Fibroblast of lung (primary cell): ENCODE measurements around the gene KLHL10. TPM values are rescaled to one million over a fixed set of nuclear protein-coding genes. Genes with fewer than 3 reads are reported as not detected.
A peak's percentile ranks its signal among the peaks of the same experiment; 100 is the strongest.

Experiments used
- DNase-seq, 2 donors: peaks; one replicate each; pipeline versions ENCODE4 v3.0.0 to v3.0.0-alpha.2; 2010; ENCODE audit warnings: low read depth in 2 of 2
- H2AFZ ChIP-seq: 2 replicates; pipeline ENCODE4 v1.5.1; 2012; ENCODE audit warnings: low read length, control low read depth, inconsistent platforms
- H3K27ac ChIP-seq: 2 replicates; pipeline ENCODE4 v1.5.1; 2011; ENCODE audit warnings: low read length, control low read depth; ENCODE audit not compliant: insufficient read depth
- H3K27me3 ChIP-seq: 2 replicates; pipeline ENCODE4 v1.5.1; 2011; ENCODE audit warnings: mild to moderate bottlenecking, low read length; ENCODE audit not compliant: control insufficient read depth, insufficient read depth
- H3K36me3 ChIP-seq: 2 replicates; pipeline ENCODE4 v1.5.1; 2011; ENCODE audit warnings: low read length; ENCODE audit not compliant: control insufficient read depth, insufficient read depth
- H3K4me1 ChIP-seq: 2 replicates; pipeline ENCODE4 v1.5.1; 2011; ENCODE audit warnings: low read length; ENCODE audit not compliant: control insufficient read depth, insufficient read depth; ENCODE audit errors: extremely low read depth
- H3K4me2 ChIP-seq: 2 replicates; pipeline ENCODE4 v1.5.1; 2011; ENCODE audit warnings: low read length, control low read depth; ENCODE audit not compliant: insufficient read depth; ENCODE audit errors: extremely low read depth
- H3K4me3 ChIP-seq, 4 experiments: fragments of 200-600 bp in 1 of 4; sonication (generic) in 1 of 4; replicated peaks in 1 of 4; 2 replicates each; pipeline ENCODE4 v1.5.1; 2011 to 2016; ENCODE audit warnings: low read length in 4 of 4, low read depth in 3 of 4, mild to moderate bottlenecking in 3 of 4, control low read depth in 2 of 4, inconsistent platforms in 1 of 4, mixed read lengths in 1 of 4; ENCODE audit not compliant: insufficient read depth in 1 of 4; ENCODE audit errors: control extremely low read depth in 1 of 4
- H3K79me2 ChIP-seq: 2 replicates; pipeline ENCODE4 v1.5.1; 2012; ENCODE audit warnings: mild to moderate bottlenecking, low read length, inconsistent platforms; ENCODE audit not compliant: control insufficient read depth, insufficient read depth
- H3K9ac ChIP-seq: 2 replicates; pipeline ENCODE4 v1.5.1; 2011; ENCODE audit warnings: mild to moderate bottlenecking, low read length, control low read depth; ENCODE audit not compliant: insufficient read depth
- H3K9me3 ChIP-seq: 2 replicates; pipeline ENCODE4 v1.5.1; 2012; ENCODE audit warnings: low read depth, low read length; ENCODE audit not compliant: control insufficient read depth, insufficient read depth
- H4K20me1 ChIP-seq: 2 replicates; pipeline ENCODE4 v1.5.1; 2011; ENCODE audit warnings: low read length; ENCODE audit not compliant: control insufficient read depth, insufficient read depth; ENCODE audit errors: extremely low read depth
- CTCF ChIP-seq, 2 donors: IDR thresholded peaks in 1 of 2; conservative IDR thresholded peaks in 1 of 2; 1 replicate in 1 of 2; 2 replicates in 1 of 2; pipeline ENCODE4 v1.5.1; 2011 to 2012; ENCODE audit warnings: low read length in 2 of 2, control low read depth in 1 of 2, inconsistent platforms in 1 of 2, low read depth in 1 of 2, mild to moderate bottlenecking in 1 of 2
- EZH2 ChIP-seq: IDR thresholded peaks from 2 replicates; pipeline ENCODE4 v1.5.1; 2012; ENCODE audit warnings: low read length, control low read depth, mild to moderate bottlenecking; ENCODE audit errors: missing control alignments
- polyA plus RNA-seq, 2 donors: library from polyadenylated mRNA; depleted of rRNA in 1 of 2; stranded (reverse) in 1 of 2; unstranded in 1 of 2; fragments of >200 nt; gene quantifications; 2 replicates each; pipeline ENCODE4 v1.2.1, GENCODE V29; 2011 to 2012; ENCODE audit warnings: missing spikeins in 1 of 2
- total RNA-seq: library from RNA; depleted of rRNA; stranded (reverse); fragments of >200 nt; gene quantifications from 2 replicates; pipeline ENCODE4 v1.2.1, GENCODE V29; 2014

KLHL10 gene
- total and polyA plus RNA-seq, 2 donors (not counting 1 experiment from before 2014, with no cell fraction given): 0.33 TPM

GRCh38 chr17:41799366-41799765, 38.3 kb upstream of the KLHL10 start:
- H4K20me1 ChIP-seq: no peaks in the 10 kb centered on the region
- H3K27ac ChIP-seq: no peak overlapping the region
- no peaks in the 10 kb centered on the region for H3K27me3 ChIP-seq
- DNase-seq: no peak
- no peak overlapping the region for H3K9ac ChIP-seq
- no peak overlapping the region for H2AFZ ChIP-seq
- no peak overlapping the region for H3K4me2 ChIP-seq
- no peak for TF ChIP-seq CTCF (conservative IDR thresholded peaks at IDR 0.05 in 1 of 2, IDR thresholded peaks at IDR 0.05 in 1 of 2; ENCODE audit: low read depth in 1 of 2, low read length in 2 of 2)
- TF ChIP-seq EZH2: no peak
- H3K36me3 ChIP-seq: peaks cover 3% of the 10 kb centered on the region
- no peak overlapping the region for H3K4me3 ChIP-seq
- peaks cover 3% of the 10 kb centered on the region for H3K4me1 ChIP-seq
- H3K9me3 ChIP-seq: no peaks in the 10 kb centered on the region
- no peaks in the 10 kb centered on the region for H3K79me2 ChIP-seq

GRCh38 chr17:41800601-41801373, 36.8 kb upstream of the KLHL10 start:
- H3K79me2 ChIP-seq: no peaks in the 10 kb centered on the region
- H3K4me1 ChIP-seq: peaks cover 3% of the 10 kb centered on the region
- no peaks in the 10 kb centered on the region for H4K20me1 ChIP-seq
- H3K9me3 ChIP-seq: no peaks in the 10 kb centered on the region
- no peak overlapping the region for H3K4me3 ChIP-seq
- H2AFZ ChIP-seq: no peak overlapping the region
- H3K27me3 ChIP-seq: no peaks in the 10 kb centered on the region
- no peak overlapping the region for H3K9ac ChIP-seq
- peaks cover 3% of the 10 kb centered on the region for H3K36me3 ChIP-seq
- TF ChIP-seq EZH2 (no peak), CTCF (conservative IDR thresholded peaks at IDR 0.05 in 1 of 2, IDR thresholded peaks at IDR 0.05 in 1 of 2; ENCODE audit: low read depth in 1 of 2, low read length in 2 of 2) (no peak)
- no peak overlapping the region for H3K27ac ChIP-seq
- peak overlapping the region; percentile 44 for H3K4me2 ChIP-seq
- peak; percentile 51 to 79 for DNase-seq

GRCh38 chr17:41801374-41802271, 36.0 kb upstream of the KLHL10 start:
- H3K4me2 ChIP-seq: peak overlapping the region; percentile 44

More at GRCh38 chr17:41801374-41802271, 36.0 kb upstream of the KLHL10 start:
- TF ChIP-seq EZH2 (no peak), CTCF (conservative IDR thresholded peaks at IDR 0.05 in 1 of 2, IDR thresholded peaks at IDR 0.05 in 1 of 2; ENCODE audit: low read depth in 1 of 2, low read length in 2 of 2) (peak; percentile 93 to 95)
- no peaks in the 10 kb centered on the region for H3K27me3 ChIP-seq
- H4K20me1 ChIP-seq: no peaks in the 10 kb centered on the region
- no peak overlapping the region for H3K4me3 ChIP-seq
- no peak overlapping the region for H3K9ac ChIP-seq
- peaks cover 3% of the 10 kb centered on the region for H3K4me1 ChIP-seq
- H3K9me3 ChIP-seq: no peaks in the 10 kb centered on the region
- DNase-seq: peak; percentile 63 to 77
- H3K27ac ChIP-seq: no peak overlapping the region
- H3K79me2 ChIP-seq: no peaks in the 10 kb centered on the region
- peaks cover 5% of the 10 kb centered on the region for H3K36me3 ChIP-seq
- no peak overlapping the region for H2AFZ ChIP-seq
